ENCODE measurements around the gene IL15. TPM values are rescaled to one million over a fixed set of nuclear protein-coding genes. Genes with fewer than 3 reads are reported as not detected.
"Not testable (repeated sequence)": the region's sequence is repeated elsewhere in the genome, so short reads cannot be mapped to it uniquely, and the experiment has no call there.

The IL15 gene
- total RNA-seq, 4 donors from 2014 or later, result 25.3 to 45.8 (median 29.0) TPM

- intact Hi-C loops (cut with DNase I), result no loop called here
- no peak for DNase-seq
- Histone ChIP-seq H3K9me3 (no peaks in the 10 kb centered on the region), H3K4me1 (no peaks in the 10 kb centered on the region), H3K4me3 (replicated peaks in 1 of 3) (no peak overlapping the region), H3K36me3 (no peaks in the 10 kb centered on the region), H3K27me3 (no peaks in the 10 kb centered on the region), H3K27ac (no peak overlapping the region)
- 92 to 100% methylated on average over 6 to 14 of the region's 18 CpGs for WGBS, 2 donors
- TF ChIP-seq CTCF (IDR thresholded peaks at IDR 0.05), result no peak
- no peak for TF ChIP-seq POLR2A (IDR thresholded peaks at IDR 0.05)
Measured at GRCh38 chr4:141605425-141605856, 30.9 kb upstream of the IL15 start.

GRCh38 chr4:141609243-141609642 lies 27.1 kb upstream of the IL15 start:
- no peak overlapping the region for H3K27ac ChIP-seq
- H3K27me3 ChIP-seq, result no peaks in the 10 kb centered on the region
- TF ChIP-seq POLR2A (IDR thresholded peaks at IDR 0.05) (no peak), CTCF (IDR thresholded peaks at IDR 0.05) (peak in 3 of 6 experiments; percentile 13 to 30 (median 21))
- peak; percentile 84 to 87 for DNase-seq
- no peaks in the 10 kb centered on the region for H3K9me3 ChIP-seq
- WGBS, 2 donors, result 37 to 55% methylated on average over 4 of the region's 4 CpGs
- H3K36me3 ChIP-seq, result no peaks in the 10 kb centered on the region
- intact Hi-C loops (cut with DNase I), result no loop called here
- no peak overlapping the region for H3K4me3 ChIP-seq (replicated peaks in 1 of 3)
- H3K4me1 ChIP-seq, result no peaks in the 10 kb centered on the region

GRCh38 chr4:141610365-141610764 lies 26.0 kb upstream of the IL15 start:
- H3K4me1 ChIP-seq, result no peaks in the 10 kb centered on the region
- H3K27ac ChIP-seq, result no peak overlapping the region
- DNase-seq, result no peak
- no peaks in the 10 kb centered on the region for H3K9me3 ChIP-seq
- H3K36me3 ChIP-seq, result no peaks in the 10 kb centered on the region
- no peak for TF ChIP-seq CTCF (IDR thresholded peaks at IDR 0.05)
- H3K27me3 ChIP-seq, result no peaks in the 10 kb centered on the region
- H3K4me3 ChIP-seq (replicated peaks in 1 of 3), result no peak overlapping the region
- intact Hi-C loops (cut with DNase I), result no loop called here

- Histone ChIP-seq H3K4me1 (no peaks in the 10 kb centered on the region), H3K27ac (no peak overlapping the region), H3K27me3 (no peaks in the 10 kb centered on the region), H3K36me3 (no peaks in the 10 kb centered on the region), H3K4me3 (replicated peaks in 1 of 3) (no peak overlapping the region), H3K9me3 (no peaks in the 10 kb centered on the region)
- TF ChIP-seq POLR2A (IDR thresholded peaks at IDR 0.05) (no peak), CTCF (IDR thresholded peaks at IDR 0.05) (no peak)
- DNase-seq, result no peak
- intact Hi-C loops (cut with DNase I), result no loop called here
- WGBS, 2 donors, result 69 to 77% methylated on average over 2 to 6 of the region's 11 CpGs
Measured at GRCh38 chr4:141614878-141615586, 21.4 kb upstream of the IL15 start.

GRCh38 chr4:141615587-141615918 lies 20.8 kb upstream of the IL15 start:
- H3K9me3 ChIP-seq; H3K36me3 ChIP-seq; H3K4me1 ChIP-seq; DNase-seq; H3K4me3 ChIP-seq (replicated peaks in 1 of 3); intact Hi-C loops (cut with DNase I); H3K27me3 ChIP-seq; H3K27ac ChIP-seq: not testable (repeated sequence)
- WGBS, 2 donors, result 95 to 96% methylated on average over 7 to 8 of the region's 8 CpGs
